CD4-positive, alpha-beta memory T cell (primary cell): ENCODE data around the gene TMEM242. TPM values are rescaled to one million over a fixed set of nuclear protein-coding genes. Genes with fewer than 3 reads are reported as not detected.

Source experiments
- CTCF ChIA-PET: fragments of 350-600 bp; sonication (Branson Sonifier 250); formaldehyde crosslinking; loops from one replicate; lab custom pipeline; 2021; ENCODE audit warnings: inconsistent platforms; ENCODE audit not compliant: partially characterized antibody; lab: Charles Lee
- POLR2A ChIA-PET: fragments of 350-600 bp; sonication (Branson Sonifier 250); formaldehyde crosslinking; loops from one replicate; lab custom pipeline; 2021; ENCODE audit not compliant: partially characterized antibody; lab: Charles Lee
- DNase-seq, 5 donors: peaks; one replicate each; pipeline versions ENCODE4 v3.0.0 to v3.0.0-alpha.2; 2020 to 2022; ENCODE audit warnings: mixed read lengths in 1 of 5
- H3K27ac ChIP-seq: one replicate; pipeline ENCODE4 v1.7.0; 2013; ENCODE audit warnings: low read depth, low read length
- H3K27me3 ChIP-seq: 2 replicates; pipeline ENCODE4 v1.7.0; 2013; ENCODE audit warnings: mild to moderate bottlenecking, low read length, moderate library complexity; ENCODE audit not compliant: insufficient read depth
- H3K36me3 ChIP-seq: 2 replicates; pipeline ENCODE4 v1.7.0; 2013; ENCODE audit warnings: mild to moderate bottlenecking, low read length, moderate library complexity; ENCODE audit not compliant: insufficient read depth
- H3K4me1 ChIP-seq: 2 replicates; pipeline ENCODE4 v1.7.0; 2013; ENCODE audit warnings: mild to moderate bottlenecking, low read length, moderate library complexity; ENCODE audit not compliant: insufficient read depth
- H3K4me3 ChIP-seq, 2 donors: one replicate each; pipeline ENCODE4 v1.7.0; 2013; ENCODE audit warnings: low read length in 2 of 2, mild to moderate bottlenecking in 1 of 2
- H3K9me3 ChIP-seq, 2 donors: one replicate each; pipeline ENCODE4 v1.7.0; 2013; ENCODE audit warnings: low read length in 2 of 2, control low read depth in 1 of 2; ENCODE audit not compliant: control insufficient read depth in 1 of 2
- H3K27ac Mint-ChIP-seq, 7 donors: one replicate each; pipeline ENCODE4 v1.8.0; 2020 to 2021; ENCODE audit warnings: mixed read lengths in 7 of 7, mild to moderate bottlenecking in 6 of 7, inconsistent platforms in 3 of 7, moderate library complexity in 3 of 7
- H3K27me3 Mint-ChIP-seq, 2 donors: one replicate each; pipeline ENCODE4 v1.8.0; 2020 to 2021; ENCODE audit warnings: mixed read lengths in 2 of 2
- H3K36me3 Mint-ChIP-seq, 2 donors: one replicate each; pipeline ENCODE4 v1.8.0; 2020 to 2021; ENCODE audit warnings: mixed read lengths in 2 of 2, inconsistent platforms in 1 of 2, mild to moderate bottlenecking in 1 of 2
- H3K4me1 Mint-ChIP-seq, 4 donors: one replicate each; pipeline ENCODE4 v1.8.0; 2020 to 2021; ENCODE audit warnings: mixed read lengths in 4 of 4, mild to moderate bottlenecking in 1 of 4
- H3K4me3 Mint-ChIP-seq, 8 donors: one replicate each; pipeline ENCODE4 v1.8.0; 2020 to 2021; ENCODE audit warnings: mixed read lengths in 8 of 8, mild to moderate bottlenecking in 7 of 8, moderate library complexity in 6 of 8, inconsistent platforms in 3 of 8
- H3K9me3 Mint-ChIP-seq, 8 donors: one replicate each; pipeline ENCODE4 v1.8.0; 2020 to 2021; ENCODE audit warnings: mixed read lengths in 8 of 8, mild to moderate bottlenecking in 5 of 8, inconsistent platforms in 3 of 8, moderate library complexity in 1 of 8
- intact Hi-C: fragments of 100-400 bp; cut with micrococcal nuclease; formaldehyde crosslinking; loops from one replicate; pipeline ENCODE4 v1.15.1; 2023
- polyA plus RNA-seq, 2 donors: library from polyadenylated mRNA; unstranded; fragments of 300-500 nt; fragmentation: Illumina TruSeq; gene quantifications; one replicate each; pipeline ENCODE4 v1.2.3, GENCODE V29; 2021
- total RNA-seq, 2 experiments: library from RNA; stranded (reverse); gene quantifications; one replicate each; pipeline ENCODE4 v1.2.3, GENCODE V29; 2021

TMEM242 gene
- total and polyA plus RNA-seq, 4 experiments from 2014 or later = 11.4 to 14.1 (median 12.1) TPM

- Mint-ChIP-seq H3K27me3 (no peaks in the 10 kb centered on the region), H3K27ac (peak overlapping the region in 1 of 7 donors; percentile 25), H3K36me3 (peaks cover 26% of the 10 kb centered on the region in 2 donors), H3K9me3 (no peaks in the 10 kb centered on the region), H3K4me3 (no peak overlapping the region), H3K4me1 (peaks cover 5 to 9% (median 7%) of the 10 kb centered on the region in 4 donors)
- ChIA-PET CTCF (no interaction called here), POLR2A (no interaction called here)
- H3K4me3 ChIP-seq = no peak overlapping the region
- no peak overlapping the region for H3K27ac ChIP-seq
- no peaks in the 10 kb centered on the region for H3K27me3 ChIP-seq
- peaks cover 10% of the 10 kb centered on the region for H3K4me1 ChIP-seq
- H3K9me3 ChIP-seq = no peaks in the 10 kb centered on the region
- no peaks in the 10 kb centered on the region for H3K36me3 ChIP-seq
- intact Hi-C loops = no loop called here
- DNase-seq = no peak
Measured at GRCh38 chr6:157291356-157291755, 32.0 kb downstream of the TMEM242 start.

- intact Hi-C loops = no loop called here
- CTCF ChIA-PET = no interaction called here
- POLR2A ChIA-PET = no interaction called here
- DNase-seq = no peak
- H3K4me1 ChIP-seq = peaks cover 10% of the 10 kb centered on the region
- peak overlapping the region in 1 of 7 donors; percentile 37 for H3K27ac Mint-ChIP-seq
- H3K4me3 Mint-ChIP-seq = no peak overlapping the region
- H3K27me3 ChIP-seq = no peaks in the 10 kb centered on the region
- no peak overlapping the region for H3K27ac ChIP-seq
- H3K27me3 Mint-ChIP-seq = no peaks in the 10 kb centered on the region
- H3K4me3 ChIP-seq = no peak overlapping the region
- peaks cover 26% of the 10 kb centered on the region in 2 donors for H3K36me3 Mint-ChIP-seq
- H3K4me1 Mint-ChIP-seq = peaks cover 5 to 9% (median 7%) of the 10 kb centered on the region in 4 donors
- H3K36me3 ChIP-seq = no peaks in the 10 kb centered on the region
- H3K9me3 Mint-ChIP-seq = no peaks in the 10 kb centered on the region
- no peaks in the 10 kb centered on the region for H3K9me3 ChIP-seq
Measured at GRCh38 chr6:157290797-157291196, 32.5 kb downstream of the TMEM242 start.

GRCh38 chr6:157289764-157290163 is 33.6 kb downstream of the TMEM242 start:
- Mint-ChIP-seq H3K9me3 (no peaks in the 10 kb centered on the region), H3K4me1 (peaks cover 5 to 9% (median 7%) of the 10 kb centered on the region in 4 donors), H3K27ac (peak overlapping the region in 1 of 7 donors; percentile 56), H3K4me3 (no peak overlapping the region), H3K36me3 (peaks cover 20 to 26% of the 10 kb centered on the region in 2 donors), H3K27me3 (no peaks in the 10 kb centered on the region)
- CTCF ChIA-PET = no interaction called here
- intact Hi-C loops = no loop called here
- DNase-seq = no peak
- Histone ChIP-seq H3K27ac (no peak overlapping the region), H3K9me3 (no peaks in the 10 kb centered on the region), H3K4me1 (peaks cover 10% of the 10 kb centered on the region), H3K27me3 (no peaks in the 10 kb centered on the region), H3K36me3 (no peaks in the 10 kb centered on the region), H3K4me3 (no peak overlapping the region)
- POLR2A ChIA-PET = no interaction called here

GRCh38 chr6:157288575-157288974 is 34.7 kb downstream of the TMEM242 start:
- Histone ChIP-seq H3K4me3 (no peak overlapping the region), H3K27ac (no peak overlapping the region), H3K36me3 (no peaks in the 10 kb centered on the region), H3K27me3 (no peaks in the 10 kb centered on the region), H3K4me1 (peaks cover 10% of the 10 kb centered on the region), H3K9me3 (no peaks in the 10 kb centered on the region)
- intact Hi-C loops = no loop called here
- peaks cover 20 to 26% of the 10 kb centered on the region in 2 donors for H3K36me3 Mint-ChIP-seq
- H3K4me3 Mint-ChIP-seq = no peak overlapping the region
- H3K27me3 Mint-ChIP-seq = no peaks in the 10 kb centered on the region
- H3K9me3 Mint-ChIP-seq = no peaks in the 10 kb centered on the region
- DNase-seq = no peak
- H3K4me1 Mint-ChIP-seq = peaks cover 3 to 9% (median 5%) of the 10 kb centered on the region in 4 donors
- H3K27ac Mint-ChIP-seq = peak overlapping the region in 1 of 7 donors; percentile 43
- ChIA-PET POLR2A (no interaction called here), CTCF (interaction anchor here (0.6 kb wide), 1 partner anchor 72 kb away, joined by 3 read pairs; no protein-coding TSS in a partner anchor)

GRCh38 chr6:157287923-157288322 is 35.4 kb downstream of the TMEM242 start:
- Mint-ChIP-seq H3K36me3 (peaks cover 20 to 26% of the 10 kb centered on the region in 2 donors), H3K27me3 (no peaks in the 10 kb centered on the region), H3K4me1 (peaks cover 3 to 9% (median 7%) of the 10 kb centered on the region in 4 donors), H3K27ac (peak overlapping the region in 1 of 7 donors; percentile 66), H3K4me3 (no peak overlapping the region), H3K9me3 (no peaks in the 10 kb centered on the region)
- Histone ChIP-seq H3K36me3 (no peaks in the 10 kb centered on the region), H3K27ac (no peak overlapping the region), H3K27me3 (no peaks in the 10 kb centered on the region), H3K4me1 (peaks cover 10% of the 10 kb centered on the region), H3K4me3 (no peak overlapping the region), H3K9me3 (no peaks in the 10 kb centered on the region)
- ChIA-PET CTCF (no interaction called here), POLR2A (no interaction called here)
- no peak for DNase-seq
- intact Hi-C loops = no loop called here

- Histone ChIP-seq H3K27ac (no peak overlapping the region), H3K27me3 (no peaks in the 10 kb centered on the region), H3K9me3 (no peaks in the 10 kb centered on the region), H3K36me3 (no peaks in the 10 kb centered on the region), H3K4me1 (peaks cover 6% of the 10 kb centered on the region), H3K4me3 (no peak overlapping the region)
- H3K4me3 Mint-ChIP-seq = no peak overlapping the region
- ChIA-PET POLR2A (no interaction called here), CTCF (no interaction called here)
- no peaks in the 10 kb centered on the region for H3K27me3 Mint-ChIP-seq
- peaks cover 0 to 7% (median 3%) of the 10 kb centered on the region in 4 donors for H3K4me1 Mint-ChIP-seq
- no peaks in the 10 kb centered on the region for H3K9me3 Mint-ChIP-seq
- H3K36me3 Mint-ChIP-seq = peaks cover 20 to 23% of the 10 kb centered on the region in 2 donors
- no peak overlapping the region for H3K27ac Mint-ChIP-seq
- DNase-seq = no peak
- intact Hi-C loops = no loop called here
Measured at GRCh38 chr6:157287247-157287850, 36.0 kb downstream of the TMEM242 start.

- POLR2A ChIA-PET = no interaction called here
- CTCF ChIA-PET = interaction anchor here (1.2 kb wide), 1 partner anchor 11 kb away, joined by 3 read pairs; no protein-coding TSS in a partner anchor
- H3K27ac Mint-ChIP-seq = peak overlapping the region in 1 of 7 donors; percentile 48
- H3K36me3 ChIP-seq = no peaks in the 10 kb centered on the region
- H3K9me3 Mint-ChIP-seq = no peaks in the 10 kb centered on the region
- H3K4me1 Mint-ChIP-seq = peaks cover 0 to 8% (median 0%) of the 10 kb centered on the region in 4 donors
- no peaks in the 10 kb centered on the region for H3K27me3 Mint-ChIP-seq
- DNase-seq = no peak
- H3K4me3 ChIP-seq = no peak overlapping the region
- H3K36me3 Mint-ChIP-seq = peaks cover 8% of the 10 kb centered on the region in 2 donors
- H3K27ac ChIP-seq = no peak overlapping the region
- H3K4me1 ChIP-seq = no peaks in the 10 kb centered on the region
- H3K4me3 Mint-ChIP-seq = no peak overlapping the region
- H3K9me3 ChIP-seq = no peaks in the 10 kb centered on the region
- H3K27me3 ChIP-seq = no peaks in the 10 kb centered on the region
- intact Hi-C loops = no loop called here
Measured at GRCh38 chr6:157285422-157285779, 37.9 kb downstream of the TMEM242 start.
